Lower leg skin (tissue), 4 donors: ENCODE measurements around the gene IP6K3. TPM values are rescaled to one million over a fixed set of nuclear protein-coding genes. Genes with fewer than 3 reads are reported as not detected.

Experiments used
- DNase-seq, 2 donors: peaks; one replicate each; pipeline ENCODE4 v3.0.0-alpha.2; 2019; ENCODE audit warnings: low spot score in 2 of 2
- H3K4me3 ChIP-seq: fragments of 200-600 bp; sonication (generic); 2 replicates; pipeline ENCODE4 v1.5.1; 2017; ENCODE audit warnings: mild to moderate bottlenecking, low read depth; ENCODE audit not compliant: poor library complexity, severe bottlenecking
- CTCF ChIP-seq, 3 donors: fragments of 450-650 bp; IDR thresholded peaks; one replicate each; pipeline ENCODE4 v1.5.1; 2016; ENCODE audit warnings: antibody characterized with exemption in 3 of 3, mild to moderate bottlenecking in 3 of 3, moderate library complexity in 2 of 3
- POLR2A ChIP-seq, 2 donors: fragments of 450-650 bp; IDR thresholded peaks; one replicate each; pipeline ENCODE4 v1.6.1; 2016 to 2017; ENCODE audit warnings: antibody characterized with exemption in 2 of 2, mild to moderate bottlenecking in 1 of 2, moderate library complexity in 1 of 2
- WGBS, 2 donors: methylation state at CpG; one replicate each; pipeline ENCODE4 v1.1.5; 2018; 5-methylcytosine and 5-hydroxymethylcytosine counted together
- intact Hi-C: fragments of 100-400 bp; cut with DNase I; formaldehyde crosslinking; loops from one replicate; pipeline ENCODE4 v1.15.0; 2023; ENCODE audit warnings: low total_unique reads
- total RNA-seq, 4 donors: library from RNA; depleted of rRNA; stranded (reverse); fragments of >200 nt; gene quantifications; one replicate each; pipeline ENCODE4 v1.1.0, GENCODE V29; 2016

IP6K3 gene
- total RNA-seq, 4 donors from 2014 or later, result 0.45 TPM; not detected in 3

DNA sequence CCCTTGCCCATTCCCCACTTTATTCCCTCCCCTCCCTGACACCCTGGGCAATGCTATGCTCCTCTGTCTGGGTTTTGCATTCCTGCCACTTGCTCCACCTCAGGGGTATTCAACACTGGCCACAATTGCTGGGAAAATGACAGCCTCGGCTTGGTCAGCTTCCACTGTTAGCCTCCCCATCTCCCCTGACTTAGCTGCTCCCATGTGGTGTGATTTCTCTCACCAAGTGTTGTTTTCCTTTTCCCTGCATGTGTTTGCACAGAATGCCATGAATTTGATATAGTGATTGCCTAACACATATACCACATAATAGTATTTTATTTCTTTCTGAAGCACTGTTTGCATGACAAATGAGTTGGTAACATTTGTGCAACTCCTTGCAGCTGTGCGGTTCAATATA, 43.7 kb upstream of the IP6K3 start:
- no peak for DNase-seq
- TF ChIP-seq POLR2A (IDR thresholded peaks at IDR 0.05) (no peak), CTCF (IDR thresholded peaks at IDR 0.05) (no peak)
- intact Hi-C loops, result no loop called here
- no peak overlapping the region for H3K4me3 ChIP-seq
- WGBS, 2 donors, result 85 to 91% methylated on average over 2 of the region's 2 CpGs

DNA sequence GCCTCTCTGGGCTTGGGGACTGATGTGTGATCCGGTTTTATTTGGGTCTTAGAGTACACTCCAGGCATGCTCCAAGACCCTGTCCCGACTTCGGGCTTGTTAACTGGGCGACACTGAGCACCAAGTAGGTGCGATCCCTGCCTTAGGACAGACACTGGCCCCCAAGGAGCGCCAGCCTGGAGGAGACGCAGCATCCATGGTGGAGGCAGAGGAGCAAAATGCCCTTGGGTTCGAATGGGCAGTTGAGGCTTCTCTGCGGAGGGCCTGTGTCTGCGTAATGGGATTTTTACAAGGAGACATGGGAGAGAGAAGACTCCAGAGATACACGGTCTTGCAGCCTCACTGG, 42.8 kb upstream of the IP6K3 start:
- 91 to 92% methylated on average over 11 of the region's 11 CpGs for WGBS, 2 donors
- DNase-seq, result no peak
- TF ChIP-seq CTCF (IDR thresholded peaks at IDR 0.05) (no peak), POLR2A (IDR thresholded peaks at IDR 0.05) (no peak)
- H3K4me3 ChIP-seq, result no peak overlapping the region
- intact Hi-C loops, result no loop called here

DNA sequence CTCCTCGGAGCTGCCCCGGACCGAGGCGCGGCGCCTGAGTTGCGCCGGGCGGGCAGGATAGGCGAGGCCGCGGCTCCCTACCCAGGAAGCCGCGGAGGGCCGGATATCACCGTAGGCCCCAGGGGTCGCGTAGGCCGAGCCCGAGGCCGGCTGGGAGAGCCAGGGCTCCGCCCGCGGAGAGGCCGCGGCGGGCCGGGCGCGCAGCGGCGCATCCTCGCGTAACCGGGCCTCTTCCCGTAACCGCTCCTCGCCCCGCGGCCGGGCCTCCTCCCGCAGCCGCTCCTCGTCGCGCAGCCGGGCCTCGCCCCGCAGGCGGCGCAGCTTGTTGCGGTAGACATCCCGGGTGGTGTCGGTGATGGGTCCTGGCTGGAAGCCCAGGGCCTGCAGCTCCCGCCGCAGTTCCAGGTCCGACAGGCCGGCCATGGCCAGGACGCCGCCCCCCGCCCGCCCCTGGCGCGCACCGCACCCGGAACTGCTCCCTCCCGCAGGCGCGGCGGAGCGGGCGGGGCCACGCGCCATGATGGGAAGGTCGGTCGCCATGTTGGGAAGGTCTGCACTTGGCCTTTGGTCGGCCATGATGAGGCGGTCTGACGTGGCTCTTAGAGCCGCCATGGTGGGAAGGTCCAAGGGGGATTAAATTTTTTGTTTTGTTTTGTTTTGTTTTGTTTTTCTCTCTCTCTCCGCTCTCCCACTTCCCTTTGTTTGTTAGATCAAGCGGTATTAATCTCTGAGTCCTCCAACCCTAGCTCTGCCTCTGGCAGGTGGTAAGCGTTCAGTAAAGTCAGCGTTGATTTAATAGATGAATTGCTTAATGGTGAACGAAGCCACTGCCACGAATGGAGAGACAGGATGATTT, 42.2 kb upstream of the IP6K3 start, which contains the start of gene LEMD2:
Gene LEMD2 (minus strand): TSS at position 437 of the 856 bp plus-strand sequence. CDS start 14 bp downstream, at position 423.
- intact Hi-C loops, result no loop called here
- no peak for TF ChIP-seq CTCF (IDR thresholded peaks at IDR 0.05)
- TF ChIP-seq POLR2A (IDR thresholded peaks at IDR 0.05), result peak in 1 of 2 donors; percentile 81
- WGBS, 2 donors, result 5 to 22% methylated on average over 16 to 73 of the region's 86 CpGs

DNA sequence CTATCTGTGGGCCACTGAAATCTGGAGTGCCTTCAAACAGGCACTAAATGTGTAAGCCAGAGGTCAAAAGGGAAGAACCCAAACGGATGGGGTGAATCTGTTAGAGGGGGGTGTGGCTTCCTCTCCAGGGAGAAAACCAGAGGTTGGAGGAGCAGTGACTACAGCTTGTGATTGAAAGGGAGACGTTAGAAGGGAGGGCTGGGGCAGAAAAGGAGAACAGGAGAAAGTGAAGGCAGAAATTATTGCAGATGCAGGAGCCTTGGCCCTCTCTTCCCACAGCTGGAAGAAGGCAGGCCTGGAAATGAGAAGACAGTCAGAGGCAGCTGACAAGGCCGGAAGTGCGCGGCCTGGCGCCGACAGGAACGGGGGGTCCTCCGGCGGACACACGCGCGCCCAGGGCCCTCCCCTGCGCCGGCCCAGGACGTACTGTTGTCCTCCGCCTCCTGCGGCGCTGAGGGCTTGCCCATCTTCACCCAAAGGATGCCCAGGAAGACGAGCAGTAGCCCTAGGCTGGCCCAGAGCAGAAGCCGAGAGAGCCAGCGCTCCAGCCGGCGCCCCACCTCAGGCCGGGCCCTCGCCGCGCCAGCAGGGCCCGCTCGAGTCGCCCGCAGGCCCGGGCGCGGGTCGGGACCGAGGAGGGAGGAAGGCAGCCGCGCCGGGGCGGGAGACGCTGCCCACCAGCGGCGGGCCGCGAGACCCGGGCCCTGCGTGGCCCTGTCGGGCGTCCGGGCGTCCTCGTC, 41.4 kb upstream of the IP6K3 start:
- intact Hi-C loops, result no loop called here
- no peak for TF ChIP-seq CTCF (IDR thresholded peaks at IDR 0.05)
- TF ChIP-seq POLR2A (IDR thresholded peaks at IDR 0.05), result no peak
- DNase-seq, result peak; percentile 73 to 96

More for the DNA sequence above, 42.2 kb upstream of the IP6K3 start, which contains the start of gene LEMD2:
- peak; percentile 90 to 98 for DNase-seq
- peak within 1 kb of the TSS; percentile 60 for H3K4me3 ChIP-seq

GRCh38 chr6:33787346-33787953, 40.7 kb upstream of the IP6K3 start:
- WGBS, 2 donors, result 25 to 28% methylated on average over 7 of the region's 7 CpGs
- TF ChIP-seq POLR2A (IDR thresholded peaks at IDR 0.05), result no peak
- TF ChIP-seq CTCF (IDR thresholded peaks at IDR 0.05), result no peak
- H3K4me3 ChIP-seq, result peak overlapping the region; percentile 60
- no peak for DNase-seq
- intact Hi-C loops, result no loop called here

More for the DNA sequence above, 41.4 kb upstream of the IP6K3 start:
- WGBS, 2 donors, result 0 to 2% methylated on average over 21 to 52 of the region's 53 CpGs
- H3K4me3 ChIP-seq, result peak overlapping the region; percentile 60
